ENCODE results near the gene ADRB1.

ADRB1 gene

GRCh38 chr10:114034923-114035645 lies 8.6 kb upstream of the ADRB1 start:
- Histone ChIP-seq H3K9ac (ENCODE audit: low read depth in 1 of 2, low read length in 2 of 2) (no peak overlapping the region), H3K9me3 (ENCODE audit: control insufficient read depth in 1 of 2, low read length in 2 of 2) (no peaks in the 10 kb centered on the region), H3K27ac (ENCODE audit: low read depth, low read length) (no peak overlapping the region), H3K4me1 (ENCODE audit: control insufficient read depth in 1 of 2, insufficient read depth in 2 of 2, low read length in 2 of 2) (no peaks in the 10 kb centered on the region), H3K4me3 (ENCODE audit: low read depth in 1 of 2, low read length in 2 of 2) (no peak overlapping the region), H3K27me3 (ENCODE audit: control insufficient read depth in 1 of 2, insufficient read depth in 2 of 2, low read length in 2 of 2) (no peaks in the 10 kb centered on the region), H3K36me3 (ENCODE audit: control insufficient read depth in 1 of 2, insufficient read depth in 2 of 2, low read length in 2 of 2) (no peaks in the 10 kb centered on the region)

- H3K27ac ChIP-seq (ENCODE audit: low read depth, low read length), result no peak overlapping the region
- H3K36me3 ChIP-seq (ENCODE audit: control insufficient read depth in 1 of 2, insufficient read depth in 2 of 2, low read length in 2 of 2), result no peaks in the 10 kb centered on the region
- no peaks in the 10 kb centered on the region for H3K9me3 ChIP-seq (ENCODE audit: control insufficient read depth in 1 of 2, low read length in 2 of 2)
- H3K9ac ChIP-seq (ENCODE audit: low read depth in 1 of 2, low read length in 2 of 2), result no peak overlapping the region
- H3K4me1 ChIP-seq (ENCODE audit: control insufficient read depth in 1 of 2, insufficient read depth in 2 of 2, low read length in 2 of 2), result no peaks in the 10 kb centered on the region
- H3K27me3 ChIP-seq (ENCODE audit: control insufficient read depth in 1 of 2, insufficient read depth in 2 of 2, low read length in 2 of 2), result no peaks in the 10 kb centered on the region
- no peak overlapping the region for H3K4me3 ChIP-seq (ENCODE audit: low read depth in 1 of 2, low read length in 2 of 2)
Measured at GRCh38 chr10:114035791-114036190, 7.9 kb upstream of the ADRB1 start.

GRCh38 chr10:114038819-114039218 lies 4.8 kb upstream of the ADRB1 start:
- no peaks in the 10 kb centered on the region for H3K36me3 ChIP-seq (ENCODE audit: control insufficient read depth in 1 of 2, insufficient read depth in 2 of 2, low read length in 2 of 2)
- no peaks in the 10 kb centered on the region for H3K9me3 ChIP-seq (ENCODE audit: control insufficient read depth in 1 of 2, low read length in 2 of 2)
- H3K4me3 ChIP-seq (ENCODE audit: low read depth in 1 of 2, low read length in 2 of 2), result no peak overlapping the region
- H3K9ac ChIP-seq (ENCODE audit: low read depth in 1 of 2, low read length in 2 of 2), result no peak overlapping the region
- H3K27ac ChIP-seq (ENCODE audit: low read depth, low read length), result no peak overlapping the region
- H3K27me3 ChIP-seq (ENCODE audit: control insufficient read depth in 1 of 2, insufficient read depth in 2 of 2, low read length in 2 of 2), result peaks cover 4 to 7% of the 10 kb centered on the region in 2 donors
- peaks cover 7 to 8% of the 10 kb centered on the region in 2 donors for H3K4me1 ChIP-seq (ENCODE audit: control insufficient read depth in 1 of 2, insufficient read depth in 2 of 2, low read length in 2 of 2)

GRCh38 chr10:114041166-114041565 lies 2.5 kb upstream of the ADRB1 start:
- no peaks in the 10 kb centered on the region for H3K9me3 ChIP-seq (ENCODE audit: control insufficient read depth in 1 of 2, low read length in 2 of 2)
- H3K9ac ChIP-seq (ENCODE audit: low read depth in 1 of 2, low read length in 2 of 2), result no peak overlapping the region
- H3K27ac ChIP-seq (ENCODE audit: low read depth, low read length), result no peak overlapping the region
- H3K36me3 ChIP-seq (ENCODE audit: control insufficient read depth in 1 of 2, insufficient read depth in 2 of 2, low read length in 2 of 2), result no peaks in the 10 kb centered on the region
- peaks cover 10 to 19% of the 10 kb centered on the region in 2 donors for H3K27me3 ChIP-seq (ENCODE audit: control insufficient read depth in 1 of 2, insufficient read depth in 2 of 2, low read length in 2 of 2)
- H3K4me3 ChIP-seq (ENCODE audit: low read depth in 1 of 2, low read length in 2 of 2), result no peak overlapping the region
- H3K4me1 ChIP-seq (ENCODE audit: control insufficient read depth in 1 of 2, insufficient read depth in 2 of 2, low read length in 2 of 2), result peaks cover 8 to 13% of the 10 kb centered on the region in 2 donors

GRCh38 chr10:114042895-114043531 lies 653 bp upstream of the ADRB1 start:
- Histone ChIP-seq H3K4me3 (ENCODE audit: low read depth in 1 of 2, low read length in 2 of 2) (peak overlapping the region; percentile 63 to 74), H3K27ac (ENCODE audit: low read depth, low read length) (peak overlapping the region; percentile 77)

GRCh38 chr10:114044247-114045135 lies 825 bp downstream of the ADRB1 start:
- H3K36me3 ChIP-seq (ENCODE audit: control insufficient read depth in 1 of 2, insufficient read depth in 2 of 2, low read length in 2 of 2), result no peaks in the 10 kb centered on the region
- peak overlapping the region; percentile 57 to 62 for H3K4me3 ChIP-seq (ENCODE audit: low read depth in 1 of 2, low read length in 2 of 2)
- peaks cover 8 to 13% of the 10 kb centered on the region in 2 donors for H3K4me1 ChIP-seq (ENCODE audit: control insufficient read depth in 1 of 2, insufficient read depth in 2 of 2, low read length in 2 of 2)
- H3K27ac ChIP-seq (ENCODE audit: low read depth, low read length), result peak overlapping the region; percentile 25
- peak overlapping the region in 1 of 2 donors; percentile 32 for H3K9ac ChIP-seq (ENCODE audit: low read depth in 1 of 2, low read length in 2 of 2)
- no peaks in the 10 kb centered on the region for H3K9me3 ChIP-seq (ENCODE audit: control insufficient read depth in 1 of 2, low read length in 2 of 2)
- peaks cover 10 to 28% of the 10 kb centered on the region in 2 donors for H3K27me3 ChIP-seq (ENCODE audit: control insufficient read depth in 1 of 2, insufficient read depth in 2 of 2, low read length in 2 of 2)

More at GRCh38 chr10:114042895-114043531, 653 bp upstream of the ADRB1 start:
- no peaks in the 10 kb centered on the region for H3K36me3 ChIP-seq (ENCODE audit: control insufficient read depth in 1 of 2, insufficient read depth in 2 of 2, low read length in 2 of 2)
- peak overlapping the region in 1 of 2 donors; percentile 77 for H3K9ac ChIP-seq (ENCODE audit: low read depth in 1 of 2, low read length in 2 of 2)
- H3K9me3 ChIP-seq (ENCODE audit: control insufficient read depth in 1 of 2, low read length in 2 of 2), result no peaks in the 10 kb centered on the region
- H3K4me1 ChIP-seq (ENCODE audit: control insufficient read depth in 1 of 2, insufficient read depth in 2 of 2, low read length in 2 of 2), result peaks cover 8 to 13% of the 10 kb centered on the region in 2 donors
- peaks cover 10 to 24% of the 10 kb centered on the region in 2 donors for H3K27me3 ChIP-seq (ENCODE audit: control insufficient read depth in 1 of 2, insufficient read depth in 2 of 2, low read length in 2 of 2)

GRCh38 chr10:114045136-114046086 lies 1.7 kb downstream of the ADRB1 start:
- Histone ChIP-seq H3K9ac (ENCODE audit: low read depth in 1 of 2, low read length in 2 of 2) (no peak overlapping the region), H3K27me3 (ENCODE audit: control insufficient read depth in 1 of 2, insufficient read depth in 2 of 2, low read length in 2 of 2) (peaks cover 10 to 32% of the 10 kb centered on the region in 2 donors), H3K4me1 (ENCODE audit: control insufficient read depth in 1 of 2, insufficient read depth in 2 of 2, low read length in 2 of 2) (peaks cover 8 to 13% of the 10 kb centered on the region in 2 donors), H3K9me3 (ENCODE audit: control insufficient read depth in 1 of 2, low read length in 2 of 2) (no peaks in the 10 kb centered on the region), H3K4me3 (ENCODE audit: low read depth in 1 of 2, low read length in 2 of 2) (peak overlapping the region; percentile 54 to 60), H3K36me3 (ENCODE audit: control insufficient read depth in 1 of 2, insufficient read depth in 2 of 2, low read length in 2 of 2) (no peaks in the 10 kb centered on the region), H3K27ac (ENCODE audit: low read depth, low read length) (peak overlapping the region; percentile 16)

- peaks cover 10 to 32% of the 10 kb centered on the region in 2 donors for H3K27me3 ChIP-seq (ENCODE audit: control insufficient read depth in 1 of 2, insufficient read depth in 2 of 2, low read length in 2 of 2)
- H3K4me1 ChIP-seq (ENCODE audit: control insufficient read depth in 1 of 2, insufficient read depth in 2 of 2, low read length in 2 of 2), result peaks cover 8 to 13% of the 10 kb centered on the region in 2 donors
- no peaks in the 10 kb centered on the region for H3K36me3 ChIP-seq (ENCODE audit: control insufficient read depth in 1 of 2, insufficient read depth in 2 of 2, low read length in 2 of 2)
- H3K4me3 ChIP-seq (ENCODE audit: low read depth in 1 of 2, low read length in 2 of 2), result peak overlapping the region; percentile 16 to 60
- no peaks in the 10 kb centered on the region for H3K9me3 ChIP-seq (ENCODE audit: control insufficient read depth in 1 of 2, low read length in 2 of 2)
- H3K9ac ChIP-seq (ENCODE audit: low read depth in 1 of 2, low read length in 2 of 2), result no peak overlapping the region
- H3K27ac ChIP-seq (ENCODE audit: low read depth, low read length), result no peak overlapping the region
Measured at GRCh38 chr10:114046087-114046458, 2.4 kb downstream of the ADRB1 start.

- no peaks in the 10 kb centered on the region for H3K36me3 ChIP-seq (ENCODE audit: control insufficient read depth in 1 of 2, insufficient read depth in 2 of 2, low read length in 2 of 2)
- no peaks in the 10 kb centered on the region for H3K9me3 ChIP-seq (ENCODE audit: control insufficient read depth in 1 of 2, low read length in 2 of 2)
- H3K27me3 ChIP-seq (ENCODE audit: control insufficient read depth in 1 of 2, insufficient read depth in 2 of 2, low read length in 2 of 2), result peaks cover 6 to 25% of the 10 kb centered on the region in 2 donors
- H3K4me3 ChIP-seq (ENCODE audit: low read depth in 1 of 2, low read length in 2 of 2), result no peak overlapping the region
- no peak overlapping the region for H3K27ac ChIP-seq (ENCODE audit: low read depth, low read length)
- no peak overlapping the region for H3K9ac ChIP-seq (ENCODE audit: low read depth in 1 of 2, low read length in 2 of 2)
- peaks cover 0 to 6% of the 10 kb centered on the region in 2 donors for H3K4me1 ChIP-seq (ENCODE audit: control insufficient read depth in 1 of 2, insufficient read depth in 2 of 2, low read length in 2 of 2)
Measured at GRCh38 chr10:114048472-114048871, 4.8 kb downstream of the ADRB1 start.

Measured in duodenal mucosa (tissue), 2 donors.